Measurements from ENCODE around the gene NCKAP5.
"Not testable (repeated sequence)": the region's sequence is repeated elsewhere in the genome, so short reads cannot be mapped to it uniquely, and the experiment has no call there.

The NCKAP5 gene

DNA sequence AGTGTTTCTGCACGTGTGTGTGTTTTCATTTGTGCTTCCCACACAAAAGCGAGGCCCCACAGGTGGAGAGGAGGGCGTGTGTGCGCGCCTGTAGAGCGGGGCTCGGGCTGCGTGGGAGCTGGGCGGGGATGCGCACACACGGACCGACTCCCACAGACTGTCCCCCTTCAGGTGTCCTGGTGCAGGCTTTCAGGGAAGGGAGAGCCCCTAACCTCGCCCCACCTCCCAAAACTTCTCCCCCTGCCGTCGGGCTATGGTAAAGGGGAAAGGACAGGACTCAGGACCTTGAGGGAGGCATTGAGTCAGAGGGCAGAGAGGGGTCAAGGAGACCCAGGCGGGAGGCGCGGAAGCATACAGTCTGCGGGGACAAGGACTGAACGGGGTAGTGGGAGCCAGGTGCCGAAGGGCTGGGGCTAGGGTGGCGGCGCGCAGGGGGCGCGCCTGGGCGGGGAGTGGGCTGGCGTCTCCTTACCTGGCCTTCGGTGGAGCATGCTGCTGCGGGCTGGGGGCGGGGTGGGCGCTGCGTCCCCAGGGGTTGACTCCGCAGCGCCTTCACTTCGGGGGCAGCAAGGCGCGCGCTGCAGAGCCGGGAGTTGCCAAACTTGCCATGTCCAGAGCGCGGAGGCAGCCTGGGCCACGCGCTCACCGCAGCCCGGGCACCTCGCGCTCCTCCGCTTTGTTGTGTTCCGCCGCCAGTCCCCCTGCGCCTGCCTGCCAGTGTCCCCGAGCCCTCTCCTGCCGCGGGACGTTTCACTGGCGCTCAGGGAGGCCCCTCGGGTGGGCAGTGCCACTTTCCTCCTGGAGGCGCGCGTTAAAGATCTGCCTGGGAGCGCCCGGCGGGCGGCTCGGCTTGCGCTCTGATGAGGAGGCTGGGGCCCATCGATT is 302.0 kb downstream of the NCKAP5 start:
- no peak for DNase-seq (ENCODE audit: low spot score)

- DNase-seq (ENCODE audit: low spot score) = no peak
Observed at GRCh38 chr2:133265432-133265949, 302.8 kb downstream of the NCKAP5 start.

DNA sequence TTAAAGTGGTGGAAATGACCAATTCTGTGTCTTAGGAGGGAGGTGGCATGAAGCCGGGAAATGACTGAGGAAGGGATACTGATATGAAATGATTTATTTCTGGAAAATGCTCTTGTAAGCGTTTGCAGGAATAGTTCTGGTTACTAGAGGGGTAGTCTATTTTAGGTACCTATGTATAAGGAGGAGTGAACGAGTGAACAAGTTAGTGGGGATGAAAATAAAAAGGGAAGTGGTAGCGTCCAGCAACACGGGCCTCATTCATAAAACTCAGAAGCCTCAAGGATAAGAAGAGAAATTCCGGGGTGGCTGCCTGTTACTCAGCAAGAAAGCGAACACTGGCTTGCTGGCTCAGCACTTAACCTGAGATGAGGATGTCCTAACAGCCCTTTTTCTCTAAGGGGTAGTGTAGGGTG is 303.3 kb downstream of the NCKAP5 start:
- no peak for DNase-seq (ENCODE audit: low spot score)

GRCh38 chr2:133262893-133263292 is 305.4 kb downstream of the NCKAP5 start:
- no peak for DNase-seq (ENCODE audit: low spot score)

DNA sequence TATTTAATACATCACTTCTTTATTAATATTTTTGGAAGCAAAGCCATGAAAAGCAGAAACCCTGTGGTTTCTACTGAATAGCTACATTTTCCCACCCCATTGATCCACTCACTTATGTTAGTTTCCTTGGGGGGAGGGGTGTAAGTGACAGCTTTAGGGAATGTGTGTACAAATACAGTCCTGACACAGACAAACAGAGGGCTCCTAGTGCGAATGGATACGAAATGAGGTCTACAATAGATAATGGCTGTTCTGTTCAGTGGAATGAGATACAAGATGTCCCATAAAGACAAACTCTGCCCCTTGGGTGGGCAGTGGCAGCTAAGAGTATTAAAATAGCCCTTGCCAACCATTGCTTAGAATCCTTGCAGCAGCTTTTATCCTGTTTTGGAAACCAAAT is 312.9 kb downstream of the NCKAP5 start:
- no peak for DNase-seq (ENCODE audit: low spot score)

DNA sequence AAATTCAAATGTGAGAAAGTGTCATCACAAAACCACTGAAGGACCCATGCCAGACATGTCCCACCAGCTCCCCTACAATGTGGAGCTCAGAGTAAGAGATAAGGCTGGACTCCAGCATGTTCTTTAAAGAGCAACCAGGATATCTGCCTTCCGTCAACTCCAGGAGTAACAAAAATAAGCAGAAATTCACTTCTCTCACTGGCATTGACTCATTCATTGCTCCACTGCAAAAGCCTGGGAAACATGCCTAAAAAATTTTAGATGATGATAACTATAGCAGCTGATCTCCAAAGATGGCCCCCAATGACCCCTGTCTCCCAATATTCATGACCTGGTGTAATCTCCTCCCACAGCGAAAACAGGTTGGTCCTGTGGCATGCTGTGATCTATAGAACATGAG is 314.5 kb downstream of the NCKAP5 start:
- no peak for DNase-seq (ENCODE audit: low spot score)

GRCh38 chr2:133252780-133253355 is 315.4 kb downstream of the NCKAP5 start:
- DNase-seq (ENCODE audit: low spot score) = no peak

DNA sequence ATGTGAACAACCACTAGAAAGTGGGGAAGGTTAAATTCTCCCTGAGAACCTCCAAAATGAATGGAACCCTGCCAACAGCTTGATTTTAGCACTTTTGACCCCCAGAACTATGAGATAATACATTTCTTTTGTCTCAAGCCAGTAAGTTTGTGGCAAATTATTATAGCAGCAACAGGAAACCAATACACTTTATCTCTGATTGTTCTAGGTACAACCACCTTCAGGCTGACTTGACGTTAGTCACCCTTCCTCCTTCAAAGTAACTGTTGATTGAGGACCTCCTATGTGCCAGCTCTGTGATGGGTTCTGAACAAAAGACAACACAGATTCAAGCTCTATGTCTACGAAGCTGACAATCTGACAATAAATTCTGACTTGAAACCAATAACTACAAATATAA is 318.9 kb downstream of the NCKAP5 start:
- no peak for DNase-seq (ENCODE audit: low spot score)

DNA sequence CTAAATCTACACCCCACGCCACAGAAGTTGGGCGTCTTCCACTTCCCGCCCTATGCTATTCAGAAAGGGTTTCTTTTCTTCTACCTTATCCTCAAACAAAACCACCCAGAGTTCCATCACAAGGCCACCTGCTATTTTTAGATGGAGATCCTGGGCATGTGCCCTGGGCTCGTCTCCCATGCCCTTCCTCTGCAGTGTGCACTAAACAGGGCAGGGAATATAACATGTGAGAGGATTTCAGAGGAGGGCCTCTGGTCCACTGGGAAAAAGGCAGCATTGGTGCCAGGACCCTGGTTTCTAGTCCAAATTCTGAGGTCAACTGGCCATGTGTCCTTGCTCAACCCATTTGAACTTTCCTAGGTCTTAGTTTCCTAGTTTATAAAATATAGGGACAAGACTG is 320.0 kb downstream of the NCKAP5 start:
- no peak for DNase-seq (ENCODE audit: low spot score)

DNA sequence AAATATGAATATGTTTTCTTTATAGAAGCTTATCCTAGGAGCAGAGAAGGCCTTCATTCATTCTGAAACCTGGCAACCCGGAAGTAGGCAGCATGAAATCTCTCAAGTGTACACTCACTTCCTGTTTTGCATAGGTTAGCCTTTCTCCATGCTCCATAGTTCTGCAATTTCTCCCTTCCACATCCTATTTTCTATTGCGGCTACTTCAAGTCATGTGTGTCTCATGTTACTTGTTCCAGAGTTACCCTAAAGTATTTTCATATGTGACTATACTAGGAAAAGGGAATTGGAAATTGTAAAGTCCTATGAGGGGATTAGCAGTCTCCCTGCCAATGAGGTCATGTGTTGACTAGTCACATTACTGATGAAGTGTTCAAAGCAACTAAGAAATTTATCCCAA is 320.6 kb downstream of the NCKAP5 start:
- peak; percentile 37 for DNase-seq (ENCODE audit: low spot score)

GRCh38 chr2:133241224-133241571 is 327.1 kb downstream of the NCKAP5 start:
- no peak for DNase-seq (ENCODE audit: low spot score)

GRCh38 chr2:133240491-133241223 is 327.6 kb downstream of the NCKAP5 start:
- DNase-seq (ENCODE audit: low spot score) = no peak

- DNase-seq (ENCODE audit: low spot score) = no peak
Observed at GRCh38 chr2:133235968-133236367, 332.3 kb downstream of the NCKAP5 start.

- DNase-seq (ENCODE audit: low spot score) = no peak
Observed at GRCh38 chr2:133232556-133232955, 335.7 kb downstream of the NCKAP5 start.

GRCh38 chr2:133231264-133231663 is 337.0 kb downstream of the NCKAP5 start:
- DNase-seq (ENCODE audit: low spot score) = no peak

DNA sequence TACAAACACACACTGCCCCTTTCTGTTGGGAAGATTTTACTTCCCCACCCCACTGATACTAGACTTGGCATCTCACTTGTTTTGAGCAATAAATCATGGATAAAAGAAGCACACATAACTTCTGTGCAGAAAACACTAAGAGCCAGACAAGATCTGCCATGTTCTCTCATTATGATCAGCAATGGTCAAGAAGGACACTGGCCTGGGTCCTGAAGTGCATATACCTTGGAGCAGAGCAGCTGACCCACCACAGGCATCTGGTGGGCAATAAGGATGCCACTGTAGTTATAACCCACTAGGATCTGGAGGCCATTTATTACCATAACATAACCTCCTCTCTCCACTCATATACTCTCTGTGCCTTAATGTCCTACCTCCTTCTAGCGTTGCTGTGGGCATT is 338.3 kb downstream of the NCKAP5 start:
- no peak for DNase-seq (ENCODE audit: low spot score)

DNA sequence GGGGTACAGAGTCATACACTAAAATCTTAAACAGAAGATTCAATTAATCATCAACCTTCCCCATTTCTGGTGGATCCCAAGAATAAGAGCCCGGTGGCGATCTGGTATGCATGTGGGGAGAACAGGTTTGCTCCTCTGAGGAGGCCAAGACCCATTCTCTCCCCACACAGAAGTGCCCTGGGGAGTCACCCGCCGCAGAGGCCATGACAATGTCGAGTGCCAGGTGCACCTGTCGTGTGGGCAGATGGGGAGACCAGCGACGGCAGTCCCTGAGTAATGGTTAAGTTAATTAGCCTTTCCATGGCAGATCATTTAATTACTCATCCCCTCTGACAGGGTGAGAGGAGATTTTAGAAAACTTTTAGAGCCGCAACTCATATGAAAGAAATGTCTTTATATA is 345.0 kb downstream of the NCKAP5 start:
- DNase-seq (ENCODE audit: low spot score) = no peak

GRCh38 chr2:133221398-133221797 is 346.9 kb downstream of the NCKAP5 start:
- DNase-seq (ENCODE audit: low spot score) = no peak

- DNase-seq (ENCODE audit: low spot score) = no peak
Observed at GRCh38 chr2:133218204-133218603, 350.1 kb downstream of the NCKAP5 start.

GRCh38 chr2:133215477-133215876 is 352.8 kb downstream of the NCKAP5 start:
- no peak for DNase-seq (ENCODE audit: low spot score)

DNA sequence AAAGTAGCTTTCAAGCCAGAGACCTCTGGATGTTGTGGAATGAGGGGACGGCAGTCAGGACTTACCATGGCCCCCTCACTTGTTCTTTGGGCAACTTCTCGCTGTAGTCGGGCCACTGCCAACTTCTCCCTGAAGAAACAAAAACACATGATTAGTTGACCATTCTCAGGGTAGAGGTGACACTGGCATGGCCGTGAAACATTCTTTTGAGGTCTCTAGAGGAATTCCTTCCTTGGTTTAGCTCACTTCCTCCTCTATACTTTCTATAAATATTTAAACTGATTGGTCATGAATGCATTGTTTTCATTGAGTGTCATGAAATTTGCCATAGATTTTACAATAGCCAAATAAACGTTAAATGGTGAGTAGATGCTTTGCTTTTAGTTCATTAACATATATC is 354.6 kb downstream of the NCKAP5 start:
- DNase-seq (ENCODE audit: low spot score) = no peak

- no peak for DNase-seq (ENCODE audit: low spot score)
Observed at GRCh38 chr2:133209325-133209724, 358.9 kb downstream of the NCKAP5 start.

GRCh38 chr2:133206666-133207065 is 361.6 kb downstream of the NCKAP5 start:
- not testable (repeated sequence) for DNase-seq (ENCODE audit: low spot score)

Measured in germinal center (tissue), 1 donor.